WI38 (cell line): ENCODE results near the gene IL7R.

ENCODE experiments used
- H3K4me3 ChIP-seq: 2 replicates; pipeline ENCODE4 v1.5.1; 2011; ENCODE audit warnings: low read depth, mild to moderate bottlenecking, control low read depth, low read length
- TF ChIP-seq, protein P1 (sequence below): IDR thresholded peaks from 2 replicates; pipeline ENCODE4 v1.5.1; 2012; ENCODE audit warnings: low read depth, mild to moderate bottlenecking, control low read depth, low read length

Gene IL7R

GRCh38 chr5:35856765-35857351, at the start of gene IL7R:
Gene IL7R, plus strand, starts transcription at chr5:35856891. Its CDS starts 87 bp downstream, at chr5:35856978.
- H3K4me3 ChIP-seq = peak within 1 kb of the TSS; percentile 63

GRCh38 chr5:35810601-35811000, 46.1 kb upstream of the IL7R start:
- H3K4me3 ChIP-seq = no peak overlapping the region
- TF ChIP-seq, protein P1, sequence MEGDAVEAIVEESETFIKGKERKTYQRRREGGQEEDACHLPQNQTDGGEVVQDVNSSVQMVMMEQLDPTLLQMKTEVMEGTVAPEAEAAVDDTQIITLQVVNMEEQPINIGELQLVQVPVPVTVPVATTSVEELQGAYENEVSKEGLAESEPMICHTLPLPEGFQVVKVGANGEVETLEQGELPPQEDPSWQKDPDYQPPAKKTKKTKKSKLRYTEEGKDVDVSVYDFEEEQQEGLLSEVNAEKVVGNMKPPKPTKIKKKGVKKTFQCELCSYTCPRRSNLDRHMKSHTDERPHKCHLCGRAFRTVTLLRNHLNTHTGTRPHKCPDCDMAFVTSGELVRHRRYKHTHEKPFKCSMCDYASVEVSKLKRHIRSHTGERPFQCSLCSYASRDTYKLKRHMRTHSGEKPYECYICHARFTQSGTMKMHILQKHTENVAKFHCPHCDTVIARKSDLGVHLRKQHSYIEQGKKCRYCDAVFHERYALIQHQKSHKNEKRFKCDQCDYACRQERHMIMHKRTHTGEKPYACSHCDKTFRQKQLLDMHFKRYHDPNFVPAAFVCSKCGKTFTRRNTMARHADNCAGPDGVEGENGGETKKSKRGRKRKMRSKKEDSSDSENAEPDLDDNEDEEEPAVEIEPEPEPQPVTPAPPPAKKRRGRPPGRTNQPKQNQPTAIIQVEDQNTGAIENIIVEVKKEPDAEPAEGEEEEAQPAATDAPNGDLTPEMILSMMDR = no peak

More at GRCh38 chr5:35856765-35857351, at the start of gene IL7R:
- TF ChIP-seq, protein P1 = no peak

GRCh38 chr5:35811108-35811741, 45.5 kb upstream of the IL7R start:
- no peak overlapping the region for H3K4me3 ChIP-seq
- TF ChIP-seq, protein P1 = no peak

GRCh38 chr5:35813521-35813920, 43.2 kb upstream of the IL7R start:
- TF ChIP-seq, protein P1 = no peak
- no peak overlapping the region for H3K4me3 ChIP-seq

DNA sequence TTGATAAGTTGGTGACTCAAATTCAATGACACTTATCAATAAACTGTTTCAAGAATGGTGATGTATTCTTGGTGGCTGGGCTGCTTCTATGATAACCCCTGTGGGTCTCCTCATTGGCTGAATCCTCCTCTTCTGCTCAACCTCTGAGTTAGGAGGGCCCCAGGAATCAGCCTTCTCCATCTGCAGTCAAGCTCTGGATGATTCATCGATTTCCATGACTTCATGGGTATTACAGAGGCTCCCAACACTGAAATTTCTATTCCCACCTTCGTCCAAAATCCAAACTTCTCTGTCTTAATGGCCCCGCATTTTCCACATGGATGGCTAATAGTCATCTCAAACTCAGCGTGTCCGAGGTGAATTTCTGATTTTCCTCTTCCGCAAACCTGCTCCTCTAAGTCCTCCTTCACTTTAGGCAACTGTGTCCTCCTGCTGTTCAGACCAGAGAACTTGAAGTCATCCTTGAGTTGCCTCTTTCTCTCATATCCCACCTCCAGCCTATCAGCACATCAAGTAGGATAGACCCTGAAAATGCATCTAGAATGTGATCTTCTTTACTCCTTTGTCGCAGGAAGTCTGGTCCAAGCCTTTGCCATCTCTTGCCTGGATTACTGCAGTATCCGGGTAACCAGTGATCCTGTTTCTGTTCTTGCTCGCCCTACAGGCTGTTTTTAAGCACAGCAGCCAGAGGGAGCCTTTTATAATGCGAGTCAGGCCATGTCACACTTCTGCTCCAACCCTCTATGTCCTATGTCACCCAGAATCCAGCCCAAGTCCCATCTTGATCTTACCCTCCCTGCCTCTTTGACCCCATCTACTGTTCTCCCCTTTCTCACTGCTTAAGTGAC, 41.4 kb upstream of the IL7R start:
- no peak overlapping the region for H3K4me3 ChIP-seq
- TF ChIP-seq, protein P1 = peak; percentile 45

DNA sequence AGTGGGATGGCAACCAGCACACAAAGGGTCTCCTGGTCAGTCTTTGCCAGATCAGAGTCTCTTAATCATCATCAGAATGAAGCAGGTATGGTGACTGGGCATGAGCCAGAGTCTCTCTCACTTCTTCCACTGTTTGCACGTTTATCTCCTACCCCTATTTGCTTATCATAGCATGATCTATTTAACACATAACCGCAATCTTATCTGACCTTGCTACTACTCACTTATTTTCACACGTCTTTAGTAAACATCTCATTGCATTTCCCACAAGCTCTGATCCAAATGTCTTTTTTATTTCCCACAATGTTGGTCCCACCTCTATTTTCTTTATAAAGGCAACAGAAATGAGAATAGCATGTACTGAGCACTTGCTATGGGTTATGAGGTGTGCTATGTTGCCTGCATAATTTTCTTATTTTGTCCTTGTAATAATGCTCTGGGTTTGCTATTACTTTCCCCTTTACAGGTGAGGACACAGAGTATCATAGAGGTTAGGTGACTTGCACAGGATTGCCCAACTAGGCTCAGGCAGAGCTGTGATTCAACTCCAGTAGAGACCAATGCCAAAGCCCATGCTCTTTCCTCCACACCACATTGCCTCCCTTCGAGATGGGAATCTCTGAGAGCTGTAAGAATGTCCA, 39.7 kb upstream of the IL7R start:
- TF ChIP-seq, protein P1 = no peak

More for the DNA sequence above, 39.7 kb upstream of the IL7R start:
- no peak overlapping the region for H3K4me3 ChIP-seq
